Mammary epithelial cell (primary cell): ENCODE measurements around the gene DTX3.

Experiments
- CTCF ChIP-seq, 2 donors: IDR thresholded peaks in 1 of 2; conservative IDR thresholded peaks in 1 of 2; 2 replicates each; pipeline ENCODE4 v1.5.1; 2011 to 2012; ENCODE audit warnings: inconsistent platforms in 2 of 2, low read length in 2 of 2, mild to moderate bottlenecking in 2 of 2, control low read depth in 1 of 2, low read depth in 1 of 2; ENCODE audit not compliant: insufficient read depth in 1 of 2; ENCODE audit errors: extremely low read depth in 1 of 2
- EZH2 ChIP-seq: IDR thresholded peaks from 2 replicates; pipeline ENCODE4 v1.6.1; 2012; ENCODE audit warnings: low read length, inconsistent platforms, borderline replicate concordance

- TF ChIP-seq CTCF (conservative IDR thresholded peaks at IDR 0.05 in 1 of 2, IDR thresholded peaks at IDR 0.05 in 1 of 2; ENCODE audit: extremely low read depth in 1 of 2, insufficient read depth in 1 of 2, low read depth in 1 of 2, low read length in 2 of 2) (no peak), EZH2 (no peak)
These were observed 16.4 kb downstream of the DTX3 start for GRCh38 chr12:57620936-57621496.
